Measurements from ENCODE around the gene BCL2L1.
"Not testable (repeated sequence)": the region's sequence is repeated elsewhere in the genome, so short reads cannot be mapped to it uniquely, and the experiment has no call there.

The BCL2L1 gene

GRCh38 chr20:31642837-31643236, 79.8 kb downstream of the BCL2L1 start:
- no peak for DNase-seq

- no peak for DNase-seq
These were observed 81.3 kb downstream of the BCL2L1 start for GRCh38 chr20:31641391-31641790.

GRCh38 chr20:31640259-31640658, 82.4 kb downstream of the BCL2L1 start:
- DNase-seq: no peak

- no peak for DNase-seq
These were observed 83.9 kb downstream of the BCL2L1 start for GRCh38 chr20:31638816-31639215.

GRCh38 chr20:31638317-31638716, 84.4 kb downstream of the BCL2L1 start:
- no peak for DNase-seq

- no peak for DNase-seq
These were observed 85.0 kb downstream of the BCL2L1 start, which contains the start of gene COX4I2 for GRCh38 chr20:31637660-31638059. Gene COX4I2, plus strand, starts transcription at chr20:31637912. Its CDS starts 1,106 bp downstream, at chr20:31639018.

GRCh38 chr20:31633339-31633914, 89.2 kb downstream of the BCL2L1 start:
- DNase-seq: no peak

GRCh38 chr20:31632548-31633338, 89.9 kb downstream of the BCL2L1 start:
- no peak for DNase-seq

- DNase-seq: no peak
These were observed 92.4 kb downstream of the BCL2L1 start for GRCh38 chr20:31630187-31630790.

GRCh38 chr20:31628057-31628456, 94.6 kb downstream of the BCL2L1 start:
- not testable (repeated sequence) for DNase-seq

GRCh38 chr20:31626534-31626933, 96.1 kb downstream of the BCL2L1 start:
- not testable (repeated sequence) for DNase-seq

- not testable (repeated sequence) for DNase-seq
These were observed 99.6 kb downstream of the BCL2L1 start for GRCh38 chr20:31623123-31623505.

- DNase-seq: no peak
These were observed 102.4 kb downstream of the BCL2L1 start for GRCh38 chr20:31620246-31620645.

GRCh38 chr20:31617432-31618104, 105.1 kb downstream of the BCL2L1 start:
- DNase-seq: no peak

GRCh38 chr20:31615416-31615815, 107.3 kb downstream of the BCL2L1 start:
- DNase-seq: no peak
